ENCODE measurements around the gene MRPS12.

MRPS12 gene

GRCh38 chr19:38908911-38909310 lies 21.8 kb upstream of the MRPS12 start:
- DNase-seq (ENCODE audit: low spot score) = no peak
- TF ChIP-seq, protein P1, sequence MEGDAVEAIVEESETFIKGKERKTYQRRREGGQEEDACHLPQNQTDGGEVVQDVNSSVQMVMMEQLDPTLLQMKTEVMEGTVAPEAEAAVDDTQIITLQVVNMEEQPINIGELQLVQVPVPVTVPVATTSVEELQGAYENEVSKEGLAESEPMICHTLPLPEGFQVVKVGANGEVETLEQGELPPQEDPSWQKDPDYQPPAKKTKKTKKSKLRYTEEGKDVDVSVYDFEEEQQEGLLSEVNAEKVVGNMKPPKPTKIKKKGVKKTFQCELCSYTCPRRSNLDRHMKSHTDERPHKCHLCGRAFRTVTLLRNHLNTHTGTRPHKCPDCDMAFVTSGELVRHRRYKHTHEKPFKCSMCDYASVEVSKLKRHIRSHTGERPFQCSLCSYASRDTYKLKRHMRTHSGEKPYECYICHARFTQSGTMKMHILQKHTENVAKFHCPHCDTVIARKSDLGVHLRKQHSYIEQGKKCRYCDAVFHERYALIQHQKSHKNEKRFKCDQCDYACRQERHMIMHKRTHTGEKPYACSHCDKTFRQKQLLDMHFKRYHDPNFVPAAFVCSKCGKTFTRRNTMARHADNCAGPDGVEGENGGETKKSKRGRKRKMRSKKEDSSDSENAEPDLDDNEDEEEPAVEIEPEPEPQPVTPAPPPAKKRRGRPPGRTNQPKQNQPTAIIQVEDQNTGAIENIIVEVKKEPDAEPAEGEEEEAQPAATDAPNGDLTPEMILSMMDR (IDR thresholded peaks at IDR 0.05; ENCODE audit: poor library complexity, severe bottlenecking) = no peak
- no peak overlapping the region for H3K27ac ChIP-seq (ENCODE audit: poor library complexity, severe bottlenecking)

GRCh38 chr19:38910488-38910887 lies 20.3 kb upstream of the MRPS12 start:
- Histone ChIP-seq H3K27ac (ENCODE audit: poor library complexity, severe bottlenecking) (no peak overlapping the region), H3K4me1 (ENCODE audit: insufficient read depth, poor library complexity, severe bottlenecking) (no peaks in the 10 kb centered on the region), H3K9me3 (ENCODE audit: severe bottlenecking) (no peaks in the 10 kb centered on the region), H3K36me3 (ENCODE audit: low read depth) (no peaks in the 10 kb centered on the region; the same call in 1 of the 2 replicates), H3K4me3 (ENCODE audit: severe bottlenecking) (no peak overlapping the region), H3K27me3 (ENCODE audit: insufficient read depth, poor library complexity, severe bottlenecking) (no peaks in the 10 kb centered on the region)
- ATAC-seq (ENCODE audit: low read depth) (no peak), DNase-seq (ENCODE audit: low spot score) (no peak)
- TF ChIP-seq, protein P1 (IDR thresholded peaks at IDR 0.05; ENCODE audit: poor library complexity, severe bottlenecking) = no peak

More at GRCh38 chr19:38908911-38909310, 21.8 kb upstream of the MRPS12 start:
- Histone ChIP-seq H3K4me3 (ENCODE audit: severe bottlenecking) (no peak overlapping the region), H3K27me3 (ENCODE audit: insufficient read depth, poor library complexity, severe bottlenecking) (no peaks in the 10 kb centered on the region), H3K9me3 (ENCODE audit: severe bottlenecking) (no peaks in the 10 kb centered on the region), H3K36me3 (ENCODE audit: low read depth) (no peaks in the 10 kb centered on the region; the same call in 1 of the 2 replicates), H3K4me1 (ENCODE audit: insufficient read depth, poor library complexity, severe bottlenecking) (no peaks in the 10 kb centered on the region)
- ATAC-seq (ENCODE audit: low read depth) = no peak

DNA sequence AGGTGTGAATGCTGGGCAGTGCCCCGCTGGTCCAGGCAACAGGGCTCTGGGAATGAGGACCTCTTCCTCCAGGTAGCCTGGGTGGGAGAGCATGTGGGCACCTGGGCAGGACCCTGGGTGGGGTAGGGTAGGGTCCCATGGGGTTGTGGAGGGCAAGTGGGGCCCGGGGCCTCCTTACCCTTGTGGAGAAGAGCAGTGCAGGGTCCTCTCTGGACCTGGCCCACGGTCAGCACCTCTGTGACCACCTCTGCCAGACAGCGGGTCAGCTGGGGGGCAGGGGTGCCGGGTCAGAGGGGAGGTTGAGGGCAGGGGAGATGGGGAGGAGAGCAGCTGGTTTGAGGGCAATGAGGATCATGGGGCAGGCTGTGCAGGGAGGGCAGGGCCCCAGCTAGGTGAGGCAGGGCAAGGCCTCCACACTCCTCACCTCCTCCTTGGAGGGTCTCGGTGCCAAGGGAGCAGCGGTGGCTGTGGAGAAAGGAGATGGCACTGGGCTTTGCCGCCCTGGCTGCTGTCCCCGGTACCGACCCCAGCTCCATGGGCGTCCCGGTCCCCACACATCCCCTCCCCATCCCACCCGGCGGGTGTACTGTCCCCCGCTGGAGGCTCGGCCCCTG lies 19.2 kb upstream of the MRPS12 start:
- TF ChIP-seq, protein P1 (IDR thresholded peaks at IDR 0.05; ENCODE audit: poor library complexity, severe bottlenecking) = no peak

DNA sequence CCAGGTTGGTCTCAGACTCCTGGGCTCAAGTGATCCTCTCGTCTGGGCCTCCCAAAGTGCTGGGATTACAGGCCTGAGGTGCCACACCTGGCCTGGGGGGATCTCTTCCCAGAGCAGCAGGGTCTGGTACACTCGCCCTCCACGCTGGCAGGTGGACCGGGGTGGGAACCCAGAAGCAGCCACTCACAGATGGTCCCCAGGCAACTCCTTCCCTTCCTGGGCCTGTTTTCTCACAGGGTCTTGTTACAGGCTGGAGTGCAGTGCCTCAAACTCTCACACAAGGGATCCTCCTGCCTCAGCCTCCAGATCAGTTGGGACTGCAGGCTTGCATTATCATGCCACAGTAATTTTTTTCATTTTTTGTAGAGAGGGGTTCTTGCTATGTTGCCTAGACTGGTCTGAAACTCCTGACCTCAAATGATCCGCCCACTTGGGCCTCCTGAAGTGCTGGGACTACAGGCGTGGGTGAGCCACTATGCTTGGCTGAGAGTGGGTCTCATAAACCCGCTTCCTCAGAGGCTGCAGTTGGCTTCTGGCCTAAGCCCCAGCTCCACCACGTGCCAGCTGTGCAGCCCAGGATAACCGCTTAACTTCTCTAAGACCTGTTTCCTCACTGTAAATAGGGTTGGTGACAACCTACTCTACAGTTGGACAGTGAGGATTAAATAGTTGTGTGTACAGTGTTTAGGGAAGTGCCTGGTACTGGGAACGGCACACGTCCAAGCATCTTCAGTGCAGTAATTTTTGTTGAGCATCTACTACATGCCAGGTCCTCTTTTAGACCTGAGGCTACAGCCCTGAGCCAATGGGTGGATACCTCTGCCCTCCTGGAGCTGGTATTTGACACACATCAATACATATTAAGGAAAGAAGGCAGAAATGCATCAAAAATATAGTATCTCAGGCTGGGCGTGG lies 17.9 kb upstream of the MRPS12 start:
- no peaks in the 10 kb centered on the region for H3K9me3 ChIP-seq (ENCODE audit: severe bottlenecking)
- DNase-seq (ENCODE audit: low spot score) = no peak
- H3K4me3 ChIP-seq (ENCODE audit: severe bottlenecking) = no peak overlapping the region
- TF ChIP-seq, protein P1 (IDR thresholded peaks at IDR 0.05; ENCODE audit: poor library complexity, severe bottlenecking) = no peak
- no peaks in the 10 kb centered on the region for H3K36me3 ChIP-seq (ENCODE audit: low read depth)
- no peak overlapping the region for H3K27ac ChIP-seq (ENCODE audit: poor library complexity, severe bottlenecking)
- H3K27me3 ChIP-seq (ENCODE audit: insufficient read depth, poor library complexity, severe bottlenecking) = no peaks in the 10 kb centered on the region
- no peak for ATAC-seq (ENCODE audit: low read depth)
- H3K4me1 ChIP-seq (ENCODE audit: insufficient read depth, poor library complexity, severe bottlenecking) = no peaks in the 10 kb centered on the region

More for the DNA sequence above, 19.2 kb upstream of the MRPS12 start:
- Histone ChIP-seq H3K4me3 (ENCODE audit: severe bottlenecking) (no peak overlapping the region), H3K9me3 (ENCODE audit: severe bottlenecking) (no peaks in the 10 kb centered on the region), H3K36me3 (ENCODE audit: low read depth) (no peaks in the 10 kb centered on the region), H3K27me3 (ENCODE audit: insufficient read depth, poor library complexity, severe bottlenecking) (no peaks in the 10 kb centered on the region), H3K4me1 (ENCODE audit: insufficient read depth, poor library complexity, severe bottlenecking) (no peaks in the 10 kb centered on the region), H3K27ac (ENCODE audit: poor library complexity, severe bottlenecking) (no peak overlapping the region)
- ATAC-seq (ENCODE audit: low read depth) (peak; percentile 15; the same call in 1 of the 3 replicates), DNase-seq (ENCODE audit: low spot score) (no peak)
